ENCODE data around the gene RFX4.

Gene RFX4

GRCh38 chr12:106739815-106740530 is 157.2 kb downstream of the RFX4 start:
- Histone ChIP-seq H3K27me3 (ENCODE audit: insufficient read depth, low read length, poor library complexity, severe bottlenecking) (no peaks in the 10 kb centered on the region), H3K4me3 (ENCODE audit: low read length, poor library complexity, severe bottlenecking) (no peak overlapping the region), H3K4me2 (ENCODE audit: low read depth, low read length, poor library complexity, severe bottlenecking) (no peak overlapping the region), H3K9me2 (replicated peaks; ENCODE audit: low read depth, low read length) (no peaks in the 10 kb centered on the region), H2AFZ (ENCODE audit: low read length) (no peak overlapping the region), H3K79me2 (ENCODE audit: insufficient read depth, low read length) (no peaks in the 10 kb centered on the region), H3F3A (ENCODE audit: low read depth) (no peaks in the 10 kb centered on the region), H3K4me1 (ENCODE audit: insufficient read depth, low read length, poor library complexity, severe bottlenecking) (no peaks in the 10 kb centered on the region), H3K9ac (ENCODE audit: low read depth, low read length, poor library complexity, severe bottlenecking) (no peak overlapping the region), H3K9me3 (ENCODE audit: insufficient read depth, low read depth, low read length) (no peaks in the 10 kb centered on the region), H3K36me3 (ENCODE audit: insufficient read depth, low read length) (no peaks in the 10 kb centered on the region), H4K20me1 (ENCODE audit: insufficient read depth, low read length, poor library complexity, severe bottlenecking) (no peaks in the 10 kb centered on the region)
- TF ChIP-seq EZH2phosphoT487 (IDR thresholded peaks at IDR 0.05; ENCODE audit: borderline replicate concordance) (no peak), CTCF (conservative IDR thresholded peaks at IDR 0.05; ENCODE audit: low read length) (no peak)

GRCh38 chr12:106740818-106741217 is 158.0 kb downstream of the RFX4 start:
- no peaks in the 10 kb centered on the region for H4K20me1 ChIP-seq (ENCODE audit: insufficient read depth, low read length, poor library complexity, severe bottlenecking)
- H3K36me3 ChIP-seq (ENCODE audit: insufficient read depth, low read length), result no peaks in the 10 kb centered on the region
- H3F3A ChIP-seq (ENCODE audit: low read depth), result no peaks in the 10 kb centered on the region
- no peaks in the 10 kb centered on the region for H3K9me2 ChIP-seq (replicated peaks; ENCODE audit: low read depth, low read length)
- H3K27me3 ChIP-seq (ENCODE audit: insufficient read depth, low read length, poor library complexity, severe bottlenecking), result no peaks in the 10 kb centered on the region
- no peak overlapping the region for H3K4me2 ChIP-seq (ENCODE audit: low read depth, low read length, poor library complexity, severe bottlenecking)
- H3K9me3 ChIP-seq (ENCODE audit: insufficient read depth, low read depth, low read length), result no peaks in the 10 kb centered on the region
- no peak overlapping the region for H2AFZ ChIP-seq (ENCODE audit: low read length)
- H3K4me3 ChIP-seq (ENCODE audit: low read length, poor library complexity, severe bottlenecking), result no peak overlapping the region
- no peaks in the 10 kb centered on the region for H3K79me2 ChIP-seq (ENCODE audit: insufficient read depth, low read length)
- H3K4me1 ChIP-seq (ENCODE audit: insufficient read depth, low read length, poor library complexity, severe bottlenecking), result no peaks in the 10 kb centered on the region
- no peak overlapping the region for H3K9ac ChIP-seq (ENCODE audit: low read depth, low read length, poor library complexity, severe bottlenecking)
- TF ChIP-seq CTCF (conservative IDR thresholded peaks at IDR 0.05; ENCODE audit: low read length) (no peak), EZH2phosphoT487 (IDR thresholded peaks at IDR 0.05; ENCODE audit: borderline replicate concordance) (no peak)

- no peak overlapping the region for H3K4me2 ChIP-seq (ENCODE audit: low read depth, low read length, poor library complexity, severe bottlenecking)
- H3K9me2 ChIP-seq (replicated peaks; ENCODE audit: low read depth, low read length), result no peaks in the 10 kb centered on the region
- H3K27me3 ChIP-seq (ENCODE audit: insufficient read depth, low read length, poor library complexity, severe bottlenecking), result no peaks in the 10 kb centered on the region
- no peaks in the 10 kb centered on the region for H3K79me2 ChIP-seq (ENCODE audit: insufficient read depth, low read length)
- H4K20me1 ChIP-seq (ENCODE audit: insufficient read depth, low read length, poor library complexity, severe bottlenecking), result no peaks in the 10 kb centered on the region
- H3F3A ChIP-seq (ENCODE audit: low read depth), result no peaks in the 10 kb centered on the region
- TF ChIP-seq CTCF (conservative IDR thresholded peaks at IDR 0.05; ENCODE audit: low read length), result no peak
- no peak for TF ChIP-seq EZH2phosphoT487 (IDR thresholded peaks at IDR 0.05; ENCODE audit: borderline replicate concordance)
- H3K36me3 ChIP-seq (ENCODE audit: insufficient read depth, low read length), result no peaks in the 10 kb centered on the region
- no peaks in the 10 kb centered on the region for H3K4me1 ChIP-seq (ENCODE audit: insufficient read depth, low read length, poor library complexity, severe bottlenecking)
- H3K4me3 ChIP-seq (ENCODE audit: low read length, poor library complexity, severe bottlenecking), result no peak overlapping the region
- H2AFZ ChIP-seq (ENCODE audit: low read length), result no peak overlapping the region
- no peaks in the 10 kb centered on the region for H3K9me3 ChIP-seq (ENCODE audit: insufficient read depth, low read depth, low read length)
- H3K9ac ChIP-seq (ENCODE audit: low read depth, low read length, poor library complexity, severe bottlenecking), result no peak overlapping the region
These were observed 158.4 kb downstream of the RFX4 start for GRCh38 chr12:106741247-106741646.

All from Loucy (cell line).